DMS114 treated with DMSO at 0.1 percent for 48 hours (cell line): ENCODE measurements around the gene GLP2R.

Source experiments
- DNase-seq: peaks from one replicate; lab custom pipeline; 2025; ENCODE audit not compliant: unreplicated experiment; lab: John Stamatoyannopoulos, UW

GLP2R gene

DNA sequence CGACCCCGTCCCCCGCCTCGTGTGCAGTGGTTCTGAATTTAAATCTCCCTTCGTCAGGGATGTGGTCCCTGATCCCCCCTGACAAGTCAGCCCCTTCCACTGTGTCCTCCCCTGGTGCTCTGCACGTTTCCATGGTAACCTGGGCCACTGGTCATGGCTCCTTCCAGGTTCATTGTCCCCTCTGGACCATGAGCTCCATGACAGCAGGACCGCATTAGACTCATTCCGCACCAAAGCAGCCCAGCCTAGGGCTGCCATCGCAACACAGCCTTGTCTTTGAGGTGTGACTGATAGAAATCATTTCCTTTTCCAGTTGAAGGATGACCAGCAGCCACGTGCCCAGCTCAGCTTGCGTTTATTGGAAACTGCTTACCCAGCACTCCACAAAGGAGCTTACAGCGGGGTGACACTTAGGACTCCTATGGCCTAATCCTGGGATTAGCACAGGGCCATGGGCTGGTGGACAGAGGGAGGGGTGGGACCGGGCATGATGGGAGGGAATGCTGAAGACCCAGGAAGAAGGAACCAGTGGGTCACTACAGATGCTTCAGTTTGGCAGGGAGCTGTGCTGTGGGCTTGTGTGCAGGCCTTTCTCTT is 71.7 kb downstream of the GLP2R start:
- no peak for DNase-seq

DNA sequence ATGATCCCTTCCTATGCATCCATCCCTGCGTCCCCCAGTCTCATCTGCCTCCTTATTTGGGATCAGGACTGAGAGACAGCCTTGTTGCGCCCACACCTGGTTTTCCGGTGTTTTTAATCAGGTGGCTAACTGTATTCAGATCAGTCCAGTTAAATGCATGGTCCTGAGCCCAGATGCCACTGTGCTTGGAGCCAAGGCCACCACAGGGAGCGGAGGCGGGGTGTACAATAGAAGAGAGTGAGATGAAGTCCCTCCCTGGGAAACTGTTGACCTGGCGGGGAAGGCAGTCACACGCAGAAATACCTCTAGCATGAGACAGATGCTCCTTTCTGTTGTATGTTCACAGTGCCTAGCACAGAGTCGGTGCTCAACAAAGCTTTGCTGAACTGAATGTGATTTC is 73.1 kb downstream of the GLP2R start:
- DNase-seq, result no peak

DNA sequence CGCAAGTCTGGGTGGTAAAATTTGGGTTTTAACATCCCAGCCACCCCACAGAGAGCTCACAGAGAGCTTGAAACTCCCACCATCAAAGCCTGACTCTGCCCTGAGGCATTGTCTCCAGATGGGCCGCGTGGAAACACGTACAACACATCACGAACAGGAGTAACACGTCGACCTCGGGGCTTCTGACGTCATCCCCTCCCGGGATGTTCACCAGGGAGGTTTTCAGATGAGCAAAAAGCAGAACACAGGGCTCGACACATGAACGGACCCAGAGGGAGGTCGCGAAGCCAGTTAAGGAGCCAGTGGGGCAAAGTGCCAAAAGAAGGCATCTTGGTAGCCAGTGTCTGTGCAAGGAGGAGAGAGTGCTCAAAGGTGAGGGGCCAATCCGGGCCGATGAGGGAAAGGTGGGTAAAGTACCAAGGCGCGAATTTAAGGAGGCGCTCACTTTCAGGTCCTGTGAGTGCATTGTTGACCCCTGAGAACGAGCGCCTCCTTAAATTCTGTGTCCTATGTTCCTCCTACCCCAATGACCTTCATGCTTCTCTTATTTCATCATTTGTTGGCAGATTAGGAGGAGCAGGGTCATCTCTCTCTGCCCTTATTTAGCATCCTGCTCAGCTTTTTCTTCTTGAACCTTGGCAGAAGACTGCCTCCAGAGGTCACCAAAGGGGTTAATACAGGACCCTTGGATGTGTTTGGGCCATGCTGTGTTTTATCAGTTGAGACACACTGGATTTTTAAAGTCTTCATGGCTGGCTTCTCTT is 73.7 kb downstream of the GLP2R start:
- DNase-seq, result no peak

DNA sequence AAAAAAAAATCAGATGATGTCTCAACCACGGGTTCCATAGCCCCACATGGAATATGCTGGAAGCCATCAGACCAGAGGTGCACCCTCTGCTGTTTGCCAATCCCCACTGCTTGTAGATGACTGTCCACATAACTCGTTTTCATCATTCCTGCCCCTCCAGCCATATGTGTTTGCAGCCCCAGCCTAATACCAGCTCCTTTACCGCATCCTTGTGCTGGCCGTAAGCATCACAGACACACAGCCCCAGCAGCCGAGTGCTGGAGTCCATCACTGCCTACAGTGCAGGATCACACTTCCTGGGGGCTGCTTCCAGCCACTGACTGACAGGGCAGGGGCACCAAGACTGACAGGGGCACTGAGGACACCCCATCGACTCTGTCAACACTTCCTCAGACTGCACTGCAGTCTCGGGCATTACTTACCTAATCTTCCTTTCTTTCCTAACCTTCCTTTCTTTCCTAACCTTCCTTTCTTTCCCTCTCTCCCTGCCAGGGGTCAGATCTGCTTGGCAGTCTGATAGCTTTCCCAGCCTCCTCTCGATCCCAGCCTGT is 74.4 kb downstream of the GLP2R start:
- DNase-seq, result no peak

DNA sequence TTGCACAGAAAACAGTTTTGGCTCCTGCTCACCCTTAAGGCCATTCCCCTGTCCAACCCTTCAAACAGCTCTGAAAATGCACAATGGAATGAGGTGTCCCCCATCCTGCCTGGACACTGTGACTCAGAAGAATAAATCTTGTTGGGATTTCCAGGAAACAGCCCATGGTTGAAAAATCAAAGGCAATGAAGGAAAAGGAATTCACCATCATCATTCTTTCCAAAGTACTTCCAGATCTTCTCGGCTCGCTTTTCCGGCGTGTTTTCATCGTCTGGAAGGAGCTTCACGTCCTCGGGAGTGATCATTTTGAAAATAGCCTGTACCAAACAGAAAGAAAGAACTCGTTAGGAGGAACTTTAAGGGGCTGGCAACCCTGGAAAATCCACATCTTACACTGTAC is 75.1 kb downstream of the GLP2R start:
- DNase-seq, result no peak

DNA sequence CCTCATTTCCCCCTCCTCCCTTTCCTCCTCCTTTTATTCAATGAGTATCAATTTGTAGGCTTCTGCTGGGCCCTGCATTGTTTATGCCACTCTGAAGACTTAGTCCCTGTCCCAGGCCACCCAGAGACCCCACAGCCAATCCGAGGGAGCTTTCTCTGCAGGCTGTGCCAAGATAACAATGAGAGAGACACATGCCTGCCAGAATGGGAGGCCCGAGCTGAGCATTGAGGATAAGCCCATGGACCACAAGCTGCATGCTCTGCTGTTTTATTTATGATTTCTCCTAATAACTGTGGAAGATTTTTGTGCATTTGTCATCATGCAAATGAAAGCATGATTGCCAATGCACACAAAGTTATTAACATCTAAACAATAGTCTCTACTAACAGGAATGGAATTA is 76.4 kb downstream of the GLP2R start:
- DNase-seq, result no peak

DNA sequence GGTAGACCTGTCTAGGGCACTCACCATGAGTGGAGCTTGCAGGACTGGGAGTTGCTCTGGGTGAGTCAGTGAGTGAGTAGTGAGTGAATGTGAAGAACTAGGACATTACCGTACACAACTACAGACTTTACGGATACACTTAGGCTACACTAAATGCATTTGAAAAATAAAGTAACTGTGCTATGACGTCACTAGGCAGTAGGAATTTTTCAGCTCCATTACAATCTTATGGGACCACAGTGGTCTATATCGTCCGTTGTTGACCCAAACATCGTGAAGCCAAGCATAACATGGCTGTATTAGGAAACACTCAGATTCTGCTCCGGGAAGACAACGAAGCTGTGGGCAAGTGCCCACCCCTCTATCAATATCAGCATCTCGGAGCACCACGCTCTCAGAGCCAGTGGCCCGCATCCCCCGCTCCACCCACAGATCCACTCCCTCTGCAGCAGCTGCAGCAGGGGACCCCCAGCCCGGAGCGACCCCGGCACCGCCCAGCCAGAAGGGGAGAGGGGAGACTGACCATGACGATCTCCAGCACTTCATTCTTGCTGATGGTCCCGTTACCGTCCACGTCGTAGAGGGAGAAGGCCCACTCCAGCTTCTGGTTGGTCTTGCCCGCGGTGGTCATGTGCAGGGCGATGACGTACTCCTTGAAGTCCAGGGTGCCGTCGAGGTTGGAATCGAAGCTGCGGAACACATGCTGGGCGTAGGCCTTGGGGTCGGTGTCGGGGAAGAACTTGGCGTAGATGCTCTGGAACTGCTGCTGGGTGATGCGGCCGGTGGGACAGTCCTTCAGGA is 78.8 kb downstream of the GLP2R start:
- no peak for DNase-seq

DNA sequence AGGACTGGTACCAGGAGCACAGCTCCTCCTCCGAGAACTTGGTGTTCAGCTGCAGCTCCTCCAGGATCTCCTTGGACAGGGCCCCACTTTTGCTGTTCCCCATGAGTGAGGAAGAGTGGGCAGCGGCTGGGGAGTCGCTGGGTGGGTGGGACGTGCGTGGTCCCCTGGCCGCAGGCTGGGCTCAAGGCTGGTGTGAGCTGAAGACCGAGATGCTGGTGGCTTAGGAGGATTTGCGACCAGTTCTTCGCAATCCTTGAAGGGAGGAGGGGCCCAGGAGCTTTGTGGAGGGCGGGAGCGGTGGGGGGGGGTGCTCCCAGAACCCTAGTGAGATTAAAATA is 79.3 kb downstream of the GLP2R start, which contains the start of gene RCVRN:
Gene RCVRN (minus strand): TSS at position 194 of the 338 bp plus-strand sequence. CDS start 91 bp downstream, at position 103.
- DNase-seq, result no peak

DNA sequence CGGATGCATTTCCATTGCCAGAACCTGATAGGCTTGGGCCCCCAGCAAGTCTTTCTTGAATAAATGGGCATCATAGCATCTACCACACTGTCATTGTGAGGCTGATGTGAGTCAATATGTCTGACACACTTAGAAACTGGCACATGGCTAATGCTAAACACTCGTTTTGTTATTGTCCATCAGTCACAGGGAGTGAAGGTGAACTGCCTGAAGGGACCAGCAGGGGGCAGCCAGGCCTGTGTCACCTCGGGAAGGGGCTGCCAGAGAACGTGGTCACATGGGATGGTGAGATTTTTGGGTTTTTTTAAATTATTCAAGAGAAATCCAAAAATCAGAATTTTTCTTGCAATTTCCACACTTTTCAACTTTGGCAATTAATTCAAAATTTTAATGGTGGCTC is 80.2 kb downstream of the GLP2R start:
- no peak for DNase-seq

DNA sequence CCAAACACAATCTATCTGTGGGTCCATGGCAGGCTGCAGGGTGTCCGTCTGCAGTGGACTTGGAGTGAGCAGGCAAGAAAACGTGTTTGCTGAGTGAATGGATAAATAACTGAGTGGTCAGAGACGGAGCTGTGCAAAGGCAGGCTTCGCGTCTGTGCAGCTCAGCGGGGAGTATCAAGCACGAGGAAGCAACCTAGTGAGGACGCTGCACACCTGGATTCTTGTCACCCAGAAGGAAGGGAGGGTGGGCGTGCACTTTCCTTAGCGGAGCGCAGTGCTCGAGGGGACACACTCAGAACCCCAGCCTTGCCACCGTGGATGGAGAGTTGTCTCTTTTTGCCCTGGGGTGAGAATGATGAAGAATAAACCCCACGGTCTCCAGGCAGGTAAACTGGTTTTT is 80.9 kb downstream of the GLP2R start:
- DNase-seq, result no peak

DNA sequence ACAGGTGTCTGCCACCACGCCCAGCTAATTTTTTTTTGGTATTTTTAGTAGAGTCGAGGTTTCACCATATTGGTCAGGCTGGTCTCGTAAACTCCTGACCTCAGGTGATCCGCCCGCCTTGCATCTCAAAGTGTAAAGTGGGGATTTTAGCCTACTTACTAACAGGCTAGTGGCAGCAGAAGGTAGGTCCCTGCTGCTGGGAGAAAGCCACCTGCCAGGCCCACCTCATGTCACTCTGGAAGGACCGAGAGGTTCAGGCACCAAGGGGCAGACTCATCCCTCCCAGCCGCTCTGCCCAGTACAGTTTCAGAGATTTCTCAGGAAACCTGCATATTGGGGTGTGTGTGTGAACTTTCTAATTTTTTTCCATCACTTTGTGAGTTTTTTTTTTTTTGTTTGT is 81.4 kb downstream of the GLP2R start:
- DNase-seq, result no peak

DNA sequence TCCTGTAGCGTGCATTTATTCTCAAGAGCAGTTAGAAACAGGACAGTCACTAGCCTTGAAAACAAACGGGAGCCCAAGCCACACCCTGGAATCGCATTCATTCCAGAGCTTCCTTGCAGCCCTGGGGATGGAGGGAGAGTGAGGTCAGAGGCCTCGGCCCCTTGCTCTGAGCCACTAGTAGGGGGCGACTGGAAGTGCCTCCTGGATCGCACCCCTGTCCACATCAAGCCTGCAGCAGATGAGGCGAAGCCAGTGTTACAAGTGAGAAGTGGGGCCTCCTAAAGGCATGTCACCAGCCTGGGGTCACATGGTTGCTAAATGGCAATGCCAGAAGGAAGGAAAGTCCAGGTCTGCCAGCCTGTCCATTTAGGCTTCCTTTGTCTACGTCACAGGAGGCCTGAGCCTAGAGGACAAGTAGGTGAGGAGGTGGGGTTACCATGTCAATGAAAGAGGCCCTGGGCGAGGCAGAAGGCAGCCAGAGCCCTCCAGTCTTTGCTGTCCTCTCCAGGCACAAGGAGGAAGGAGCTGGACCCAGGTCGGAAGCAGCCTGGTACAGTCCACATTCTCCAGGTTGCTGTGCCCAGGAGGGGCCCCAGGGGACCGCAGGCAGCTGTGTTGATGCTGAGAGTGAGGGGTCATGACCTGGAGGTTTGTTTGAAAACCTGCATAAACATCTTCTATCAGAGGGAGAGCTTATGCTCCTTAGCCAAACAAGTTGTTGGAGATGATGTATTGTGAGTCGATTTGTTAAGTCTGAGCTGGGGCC is 82.3 kb downstream of the GLP2R start:
- DNase-seq, result no peak

DNA sequence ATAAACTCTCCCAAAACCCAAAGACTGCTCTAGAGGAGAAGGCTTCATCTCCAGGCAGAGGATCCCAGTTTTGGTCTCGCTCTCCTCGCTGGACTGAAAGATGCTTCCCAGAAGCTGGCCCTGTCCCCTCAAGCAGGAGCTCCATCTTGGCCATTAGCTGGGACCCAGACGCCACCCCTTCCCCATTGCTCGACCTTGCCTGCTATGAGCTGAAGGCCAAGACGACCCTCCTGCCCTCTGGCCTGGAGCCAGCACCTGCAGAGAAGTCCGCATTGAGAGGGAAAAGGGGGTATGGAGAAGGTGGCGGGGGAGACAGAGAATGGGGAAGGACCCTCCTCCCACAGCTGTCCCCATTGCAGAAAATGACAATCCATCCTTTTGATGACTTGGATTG is 82.9 kb downstream of the GLP2R start:
- no peak for DNase-seq

DNA sequence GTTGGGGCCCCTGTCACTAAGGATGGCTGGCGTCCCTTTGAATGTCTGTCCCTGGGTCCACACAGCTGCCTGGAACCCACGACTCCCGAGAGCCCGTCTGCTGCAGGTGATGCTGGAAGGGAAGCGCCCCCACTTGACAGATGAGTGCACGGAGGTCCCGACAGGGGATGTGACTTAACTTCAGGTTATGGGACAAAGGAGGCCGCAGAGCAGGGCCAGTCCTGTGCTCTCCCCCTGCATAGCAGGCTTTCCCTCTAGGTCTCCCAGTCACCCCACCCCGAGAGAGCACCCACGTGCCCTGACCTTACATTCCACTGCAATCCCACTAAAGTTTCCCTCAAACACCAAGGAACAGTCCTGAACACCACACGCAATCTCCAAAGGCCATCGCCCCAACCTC is 85.4 kb downstream of the GLP2R start:
- DNase-seq, result no peak

DNA sequence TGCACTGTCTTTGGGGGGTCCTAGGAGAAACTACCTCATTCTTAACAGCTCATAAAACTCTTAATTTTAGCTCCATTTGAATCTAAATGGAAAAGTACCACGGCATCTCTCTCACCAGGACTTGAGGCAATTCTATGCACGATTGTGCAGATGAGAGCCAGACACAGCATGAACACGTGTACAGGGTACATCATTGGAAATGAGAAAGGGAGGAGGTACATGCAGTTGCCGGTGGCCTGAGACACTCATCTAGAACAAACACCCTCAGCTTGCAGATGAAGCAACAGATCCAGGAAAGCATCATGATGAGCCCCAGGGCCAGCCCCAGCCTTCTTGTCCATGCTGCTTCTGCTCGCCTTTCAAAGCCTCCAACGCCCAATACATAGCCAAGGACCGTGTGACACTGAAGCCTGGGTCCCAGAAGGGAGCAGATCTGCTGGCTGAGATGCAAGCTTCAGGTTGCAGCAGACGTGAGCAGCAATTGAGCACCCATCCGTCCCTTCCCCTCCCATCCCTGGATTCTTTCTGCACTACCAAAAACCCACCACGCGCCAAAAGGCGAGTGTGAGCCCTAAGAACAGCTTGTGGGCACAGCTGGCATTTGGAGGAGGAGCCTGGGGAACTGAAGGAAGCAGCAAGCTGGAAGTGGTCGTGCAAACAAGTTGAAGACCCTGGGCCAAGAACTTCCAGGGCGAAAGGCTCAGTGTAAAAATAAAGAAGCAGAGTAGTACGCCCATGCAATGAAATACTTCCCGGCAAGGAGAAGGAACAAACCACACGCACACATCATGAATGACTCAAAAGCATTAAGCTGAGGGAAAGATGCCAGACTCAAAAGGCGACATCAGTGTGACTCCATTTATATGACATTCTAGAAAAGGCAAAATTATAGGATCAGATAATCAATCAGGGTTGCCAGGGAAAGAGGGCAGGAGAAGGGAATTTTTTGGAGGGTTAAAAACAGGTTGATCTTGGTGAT is 86.7 kb downstream of the GLP2R start:
- DNase-seq, result no peak

DNA sequence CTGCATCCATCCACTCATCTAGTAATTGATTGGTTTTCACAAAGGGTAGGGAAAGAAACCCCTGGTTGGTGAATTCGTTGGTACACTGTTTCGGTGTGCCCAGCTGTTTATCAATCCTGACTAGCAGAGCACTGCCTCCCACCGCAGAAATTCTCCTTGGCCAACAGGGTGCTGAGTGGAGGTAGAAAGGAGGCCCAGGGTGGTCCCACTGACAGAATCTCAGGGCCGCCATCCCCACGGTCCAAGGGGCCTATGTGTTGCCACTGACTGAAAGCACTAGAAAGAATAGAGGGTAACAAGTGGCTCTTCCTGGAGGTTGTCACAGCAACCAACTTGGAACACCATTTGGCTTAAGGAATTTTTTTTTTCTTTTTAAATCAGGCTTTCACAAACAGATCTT is 87.8 kb downstream of the GLP2R start:
- DNase-seq, result no peak

DNA sequence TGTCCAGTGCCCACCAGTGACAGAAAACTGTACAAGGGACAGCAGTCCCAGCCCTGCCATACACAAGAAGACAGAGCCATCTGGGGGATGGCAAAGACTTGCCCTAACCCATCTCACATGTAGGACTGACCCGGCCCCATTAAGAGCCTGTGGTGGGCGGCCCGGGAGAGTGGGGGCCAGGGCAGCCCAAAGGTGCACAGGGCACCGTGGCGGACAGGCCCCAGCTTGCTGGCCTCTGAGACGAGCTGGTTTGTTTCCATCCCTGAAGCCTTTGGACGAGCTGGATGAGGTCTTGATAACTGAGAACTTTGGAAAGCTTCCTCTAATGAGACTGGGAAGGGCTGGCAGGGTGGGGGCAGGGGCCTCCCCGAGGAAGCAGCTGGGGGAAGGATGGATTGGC is 90.4 kb downstream of the GLP2R start:
- DNase-seq, result no peak

DNA sequence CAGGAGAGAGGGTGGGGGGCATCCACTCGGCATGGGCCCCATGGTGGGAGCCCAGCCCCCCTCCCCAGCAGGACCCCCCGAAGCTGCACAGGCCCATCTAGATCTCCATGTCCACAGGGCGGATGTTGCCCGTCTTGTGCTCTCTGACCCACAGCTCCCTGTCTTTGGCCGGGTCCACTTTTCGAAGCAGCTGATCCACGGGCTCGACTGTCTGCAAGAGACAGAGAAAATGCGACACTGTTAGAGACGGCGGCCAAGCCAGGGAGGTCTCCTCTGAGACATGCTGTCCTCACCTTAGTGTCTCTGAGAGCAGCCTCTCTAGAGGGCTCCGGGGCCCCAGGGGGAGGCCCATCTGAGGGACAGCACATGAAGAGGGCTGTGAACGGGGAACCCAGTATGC is 91.4 kb downstream of the GLP2R start:
- DNase-seq, result no peak

DNA sequence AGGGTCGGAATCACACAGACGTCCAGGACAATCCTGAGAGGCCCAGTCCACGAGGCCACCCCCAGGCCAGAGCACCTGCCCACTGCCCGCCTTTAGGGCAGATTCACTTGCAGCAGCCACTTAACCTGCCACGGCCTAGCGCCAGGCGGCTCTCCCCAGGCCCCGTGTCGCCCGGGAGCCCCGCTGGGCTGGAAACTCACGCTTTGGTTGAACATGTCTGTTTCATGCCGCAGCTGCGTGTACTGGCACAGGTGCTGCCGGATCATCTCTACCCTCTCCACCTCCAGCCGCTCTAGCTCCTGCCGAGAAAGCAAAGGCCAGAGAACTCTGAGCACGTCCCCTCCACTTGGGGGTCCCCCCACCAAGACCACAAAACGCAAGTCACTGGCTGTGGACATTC is 92.1 kb downstream of the GLP2R start:
- no peak for DNase-seq

DNA sequence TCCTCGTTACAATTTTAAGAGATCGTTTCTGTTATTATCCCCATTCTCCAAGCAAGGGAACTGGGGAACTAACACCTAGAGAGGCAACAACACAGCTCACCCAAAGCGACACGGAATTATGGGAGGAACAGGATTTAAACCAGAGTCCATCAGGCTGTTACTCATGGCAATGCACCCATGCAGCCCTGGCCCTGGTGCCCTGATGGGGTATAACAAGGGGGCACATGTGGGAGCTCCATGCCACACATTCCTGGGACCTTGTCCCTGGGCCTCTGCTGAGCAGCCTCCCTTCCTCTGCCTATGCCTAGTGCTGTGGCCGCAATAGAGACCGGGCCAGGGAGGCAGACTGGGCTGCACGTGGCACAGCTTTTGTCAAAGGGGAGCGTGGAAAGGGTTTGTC is 92.6 kb downstream of the GLP2R start:
- DNase-seq, result no peak
